HL-60/S4 treated with retinoic acid at 250 ng/mL for 4 days and 3 days (cell line): ENCODE data around the gene RABEP1.
"Not testable (repeated sequence)": the region's sequence is repeated elsewhere in the genome, so short reads cannot be mapped to it uniquely, and the experiment has no call there.

ENCODE experiments used
- in situ Hi-C: fragments of 300-500 bp; cut with MboI; formaldehyde crosslinking; loops from 2 replicates; pipeline ENCODE4 v1.7.0; 2022; ENCODE audit warnings: low sequenced_read_pairs

RABEP1 gene, protein sequence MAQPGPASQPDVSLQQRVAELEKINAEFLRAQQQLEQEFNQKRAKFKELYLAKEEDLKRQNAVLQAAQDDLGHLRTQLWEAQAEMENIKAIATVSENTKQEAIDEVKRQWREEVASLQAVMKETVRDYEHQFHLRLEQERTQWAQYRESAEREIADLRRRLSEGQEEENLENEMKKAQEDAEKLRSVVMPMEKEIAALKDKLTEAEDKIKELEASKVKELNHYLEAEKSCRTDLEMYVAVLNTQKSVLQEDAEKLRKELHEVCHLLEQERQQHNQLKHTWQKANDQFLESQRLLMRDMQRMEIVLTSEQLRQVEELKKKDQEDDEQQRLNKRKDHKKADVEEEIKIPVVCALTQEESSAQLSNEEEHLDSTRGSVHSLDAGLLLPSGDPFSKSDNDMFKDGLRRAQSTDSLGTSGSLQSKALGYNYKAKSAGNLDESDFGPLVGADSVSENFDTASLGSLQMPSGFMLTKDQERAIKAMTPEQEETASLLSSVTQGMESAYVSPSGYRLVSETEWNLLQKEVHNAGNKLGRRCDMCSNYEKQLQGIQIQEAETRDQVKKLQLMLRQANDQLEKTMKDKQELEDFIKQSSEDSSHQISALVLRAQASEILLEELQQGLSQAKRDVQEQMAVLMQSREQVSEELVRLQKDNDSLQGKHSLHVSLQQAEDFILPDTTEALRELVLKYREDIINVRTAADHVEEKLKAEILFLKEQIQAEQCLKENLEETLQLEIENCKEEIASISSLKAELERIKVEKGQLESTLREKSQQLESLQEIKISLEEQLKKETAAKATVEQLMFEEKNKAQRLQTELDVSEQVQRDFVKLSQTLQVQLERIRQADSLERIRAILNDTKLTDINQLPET

DNA sequence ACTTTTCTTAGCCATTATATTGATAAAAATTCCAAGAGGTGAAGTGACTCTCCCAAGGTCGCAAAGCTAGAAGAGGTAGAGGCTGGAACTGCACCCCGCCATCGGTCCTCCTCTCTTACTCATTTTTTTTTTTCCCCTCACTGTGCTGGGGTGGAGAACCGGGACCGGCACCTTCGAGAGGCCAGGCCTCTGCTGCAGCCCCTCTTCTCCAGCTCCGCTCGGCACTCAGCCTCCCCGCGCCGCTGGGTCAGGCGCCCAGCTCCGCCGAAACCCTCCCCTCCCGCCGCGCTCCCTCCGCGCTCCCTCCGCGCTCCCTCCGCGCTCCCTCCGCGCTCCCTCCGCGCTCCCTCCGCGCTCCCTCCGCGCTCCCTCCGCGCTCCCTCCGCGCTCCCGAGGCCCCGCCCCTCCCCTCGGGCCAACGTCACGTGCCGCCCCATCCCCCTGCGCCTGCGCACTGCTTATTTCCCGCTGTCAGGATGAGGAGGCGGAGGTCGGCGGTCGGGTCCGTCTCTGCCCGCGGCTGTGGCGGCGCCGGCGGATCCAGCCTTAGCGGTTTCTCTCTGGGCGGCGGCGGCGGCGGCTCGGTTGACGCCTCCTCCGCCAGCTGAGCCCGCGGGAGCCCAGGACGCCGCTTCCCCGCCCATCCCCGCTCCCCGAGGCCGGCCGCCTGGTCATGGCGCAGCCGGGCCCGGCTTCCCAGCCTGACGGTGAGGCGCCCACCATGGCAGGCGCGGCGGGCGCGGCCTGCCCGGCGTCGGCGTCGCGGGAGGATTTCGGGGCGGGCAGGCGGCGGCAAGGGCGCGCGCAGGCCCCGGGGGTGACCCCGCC is at the start of gene RABEP1:
Gene RABEP1 (plus strand): TSS at position 471 of the 828 bp plus-strand sequence. CDS start 203 bp downstream, at position 674.
- in situ Hi-C loops = no loop called here

DNA sequence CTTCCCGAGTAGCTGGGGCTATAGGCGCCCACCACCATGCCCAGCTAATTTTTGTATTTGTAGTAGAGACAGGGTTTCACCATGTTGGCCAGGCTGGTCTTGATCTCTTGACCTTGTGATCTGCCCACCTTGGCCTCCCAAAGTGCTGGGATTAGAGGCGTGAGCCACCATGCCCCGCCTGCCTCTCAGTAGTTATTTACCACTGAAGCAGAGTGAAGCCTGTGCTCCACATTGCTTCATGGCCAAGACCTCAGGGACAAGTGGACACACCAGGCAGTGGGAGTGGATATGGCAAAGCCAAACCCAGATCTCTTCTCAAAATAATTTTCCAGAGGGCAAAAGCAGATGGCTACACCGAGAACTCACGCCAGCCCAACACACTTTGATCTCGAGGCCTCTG is 48.6 kb upstream of the RABEP1 start:
- in situ Hi-C loops = not testable (repeated sequence)

DNA sequence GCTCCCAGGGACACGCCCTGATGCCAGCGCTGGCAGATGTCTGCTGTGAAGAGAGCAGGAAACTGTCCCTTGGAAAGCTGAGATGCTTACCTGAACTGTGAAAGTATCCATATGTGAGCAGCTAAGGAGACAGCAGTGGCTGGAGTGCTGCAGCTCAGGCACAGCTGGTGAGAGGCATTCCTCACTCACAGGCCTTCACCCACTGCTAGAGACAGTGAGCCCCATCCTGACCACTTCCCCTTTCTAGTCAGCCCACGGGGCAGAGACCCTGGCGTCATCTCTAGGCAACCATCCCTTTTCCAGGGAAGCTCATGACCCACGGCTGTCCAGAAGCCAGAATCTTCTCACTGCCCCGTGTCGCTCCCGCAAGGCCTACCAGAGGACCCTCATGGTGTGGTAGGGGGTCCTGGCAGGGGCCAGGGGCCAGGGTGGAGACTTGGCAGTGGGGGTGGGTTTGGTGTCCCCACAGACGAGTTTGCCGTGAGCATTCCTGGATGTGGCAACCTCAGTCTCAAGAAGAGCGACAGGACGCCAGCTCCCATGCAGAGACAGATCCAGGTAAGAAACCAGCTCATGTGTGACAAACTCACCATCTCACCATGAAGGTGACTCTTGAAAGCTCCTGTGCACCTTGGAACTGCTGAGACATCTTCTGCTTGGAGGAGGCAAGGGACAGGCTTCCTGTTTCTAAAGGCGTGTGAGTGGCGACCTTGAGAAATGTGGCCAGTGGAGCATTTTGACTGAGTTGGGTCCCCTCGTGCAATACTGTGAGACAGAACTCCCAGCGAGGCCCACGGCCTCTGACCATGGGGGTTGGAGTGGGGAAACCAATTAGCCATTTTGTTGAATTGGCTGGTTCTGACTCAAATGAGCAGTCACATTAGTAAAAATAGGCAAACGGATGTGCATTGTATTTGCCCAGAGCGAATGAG is 47.2 kb upstream of the RABEP1 start, which contains the start of gene SCIMP:
Gene SCIMP (minus strand): TSS at position 216 of the 932 bp plus-strand sequence. CDS start 105 bp downstream, at position 111.
- in situ Hi-C loops = no loop called here

DNA sequence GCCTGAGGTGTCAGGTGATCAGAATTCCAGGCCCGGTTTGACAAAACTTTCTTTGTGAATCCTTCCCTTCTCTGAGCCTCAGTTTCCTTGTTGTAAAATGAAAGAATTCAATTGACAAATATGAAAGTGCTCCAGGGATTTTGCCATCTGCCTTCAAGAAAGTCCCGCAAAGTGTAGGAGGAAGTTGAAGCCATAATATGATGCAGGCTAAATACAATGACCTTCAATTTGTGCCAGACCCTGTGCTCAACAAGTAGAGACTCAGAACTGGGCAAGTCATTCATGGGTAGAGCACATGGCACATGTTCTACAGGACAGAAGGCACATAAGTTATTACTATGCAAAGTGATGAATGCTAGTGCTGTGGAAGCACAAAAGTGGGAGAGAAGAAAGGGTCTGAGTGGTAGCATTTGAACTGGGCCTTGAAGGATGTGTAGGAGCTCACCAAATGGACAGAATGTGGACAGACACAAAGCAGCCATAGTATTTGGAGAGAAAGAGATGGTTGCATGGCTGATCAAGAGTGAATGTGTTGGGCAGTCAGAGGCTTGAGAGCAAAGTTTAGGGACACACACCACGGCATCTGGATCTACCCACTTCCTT is 45.0 kb upstream of the RABEP1 start:
- in situ Hi-C loops = no loop called here

DNA sequence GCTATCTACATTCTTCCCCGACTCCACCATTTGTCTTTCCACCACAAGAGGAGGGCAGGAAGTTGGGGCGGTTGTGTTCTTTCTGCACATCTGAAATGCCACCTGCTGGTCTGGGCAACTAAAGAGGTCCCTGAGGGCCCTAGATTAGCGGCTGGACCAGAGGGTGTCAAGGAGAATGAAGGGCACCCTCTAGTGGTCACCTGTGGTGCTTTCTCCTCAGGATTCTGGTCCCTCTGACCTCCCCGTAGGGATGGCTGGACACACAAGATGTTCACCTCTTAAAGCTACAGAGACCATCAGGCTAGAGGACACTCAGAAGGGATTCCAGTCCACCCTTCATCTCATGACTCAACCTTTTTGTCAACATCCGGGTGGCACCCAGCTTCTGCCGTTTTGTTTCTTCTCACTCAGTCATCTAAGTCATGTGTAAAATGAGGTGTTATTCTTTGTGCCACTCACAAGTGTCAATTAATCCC is 44.5 kb upstream of the RABEP1 start:
- in situ Hi-C loops = no loop called here

DNA sequence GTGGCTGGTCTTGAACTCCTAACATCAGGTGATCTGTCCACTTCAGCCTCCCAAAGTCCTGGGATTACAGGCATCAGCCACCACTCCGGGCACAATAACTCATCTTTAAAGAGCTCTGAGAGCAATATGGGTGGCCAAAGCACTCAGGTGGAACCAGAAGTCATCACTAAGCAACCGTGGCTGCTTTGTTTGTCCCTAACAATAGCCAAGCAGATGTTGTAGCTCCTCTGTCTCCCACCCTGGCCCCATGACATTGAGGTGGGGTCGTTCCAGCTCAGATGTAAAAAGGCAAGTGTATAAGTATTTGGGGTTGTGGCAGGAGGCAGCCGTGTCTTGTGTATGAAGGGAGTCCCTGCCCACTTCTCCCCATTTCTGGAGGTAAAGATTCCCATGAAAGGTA is 43.8 kb upstream of the RABEP1 start:
- in situ Hi-C loops = no loop called here

DNA sequence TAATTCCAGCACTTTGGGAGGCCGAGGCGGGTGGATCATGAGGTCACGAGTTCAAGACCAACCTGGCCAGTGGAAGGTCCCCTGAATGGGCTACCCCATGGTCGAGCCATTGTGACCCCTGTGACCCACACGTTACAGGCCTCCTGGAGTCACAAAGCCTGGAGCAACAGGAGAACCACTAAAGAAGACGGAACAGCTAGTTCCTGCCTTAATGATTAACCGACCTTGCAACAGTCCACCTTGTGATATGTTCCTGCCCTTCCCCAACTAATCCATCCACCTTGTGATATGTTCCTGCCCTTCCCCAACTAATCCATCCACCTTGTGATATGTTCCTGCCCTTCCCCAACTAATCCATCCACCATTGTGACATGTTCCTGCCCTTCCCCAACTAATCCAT is 42.3 kb upstream of the RABEP1 start:
- in situ Hi-C loops = not testable (repeated sequence)

DNA sequence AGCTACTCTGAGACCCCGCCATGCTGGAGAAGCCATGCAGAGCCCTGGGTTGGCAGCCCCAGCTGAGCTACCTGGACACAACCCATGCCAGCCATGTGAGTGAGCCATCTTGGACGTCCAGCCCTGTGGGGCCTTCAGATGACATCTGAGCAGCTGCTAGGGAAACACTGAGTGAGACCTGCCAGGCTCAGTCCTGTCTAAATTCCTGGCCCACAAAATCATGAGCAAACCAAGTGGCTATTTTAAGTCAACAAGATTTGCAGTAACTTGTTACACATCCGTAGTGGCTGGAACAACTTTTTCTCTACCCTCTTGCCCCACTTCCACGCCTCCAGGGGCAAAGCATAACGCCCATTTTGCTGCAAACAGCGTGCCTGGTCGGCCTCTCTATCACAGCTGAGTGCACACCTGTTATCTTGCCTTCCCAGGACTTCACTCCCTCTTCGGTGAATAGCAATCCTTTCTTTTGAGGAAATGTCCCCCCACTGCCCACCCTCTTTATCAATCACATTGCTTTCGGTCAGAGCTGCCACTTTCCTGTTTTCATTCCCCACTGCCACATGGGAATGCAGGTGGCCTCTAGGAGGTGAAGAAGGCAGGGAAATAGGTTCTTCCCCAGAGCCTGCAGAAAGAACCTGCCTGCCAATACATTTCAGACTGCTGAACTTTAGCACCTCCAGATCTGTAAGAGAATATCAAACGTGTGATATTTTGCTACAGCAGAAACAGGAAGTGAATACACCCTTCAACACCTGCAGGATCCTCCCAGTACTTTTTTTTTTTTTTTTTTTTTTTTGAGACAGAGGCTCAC is 40.0 kb upstream of the RABEP1 start:
- in situ Hi-C loops = no loop called here

DNA sequence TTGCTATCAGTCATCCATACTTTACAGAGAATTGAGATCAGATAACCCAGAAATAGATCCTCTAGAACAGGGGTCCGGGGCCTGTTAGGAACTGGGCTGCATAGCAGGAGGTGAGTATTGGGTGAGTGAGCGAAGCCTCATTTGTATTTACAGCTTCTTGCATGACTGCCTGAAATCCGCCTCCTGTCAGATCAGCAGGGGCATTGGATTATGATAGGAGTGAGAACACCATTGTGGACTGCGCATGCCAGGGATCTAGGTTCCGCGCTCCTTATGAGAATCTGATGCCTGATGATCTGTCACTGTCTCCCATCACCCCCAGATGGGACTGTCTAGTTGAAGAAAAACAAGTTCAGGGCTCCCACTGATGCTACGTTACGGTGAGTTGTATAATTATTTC is 34.5 kb upstream of the RABEP1 start:
- in situ Hi-C loops = no loop called here

DNA sequence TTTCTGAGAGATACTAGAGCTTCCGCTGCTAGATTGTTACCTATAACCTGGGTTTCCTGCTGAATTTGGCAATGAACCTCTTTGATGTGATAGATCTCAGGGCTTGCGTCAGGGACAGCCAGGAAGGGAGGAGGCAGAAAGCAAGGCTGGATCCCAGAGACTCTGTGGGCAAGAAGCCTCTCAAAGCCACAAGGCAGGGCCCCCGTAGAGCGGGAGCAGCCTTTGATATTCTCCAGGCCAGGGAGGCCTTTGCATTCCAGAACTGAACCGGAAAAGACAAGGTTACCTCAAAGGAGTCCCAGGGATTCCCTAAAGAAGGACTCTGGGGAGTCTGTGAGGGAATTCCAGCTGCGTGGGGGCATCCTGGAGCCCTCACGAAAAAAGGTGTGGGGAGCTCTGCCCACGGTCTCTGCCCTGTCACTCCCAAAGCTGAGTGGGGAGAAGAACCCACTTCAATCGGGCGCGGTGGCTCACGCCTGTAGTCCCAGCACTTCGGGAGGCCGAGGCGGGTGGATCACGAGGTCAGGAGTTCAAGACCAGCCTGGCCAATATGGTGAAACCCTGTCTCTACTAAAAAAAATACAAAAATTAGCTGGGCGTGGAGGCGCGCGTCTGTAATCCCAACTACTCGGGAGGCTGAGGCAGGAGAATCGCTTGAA is 33.1 kb upstream of the RABEP1 start:
- in situ Hi-C loops = no loop called here

DNA sequence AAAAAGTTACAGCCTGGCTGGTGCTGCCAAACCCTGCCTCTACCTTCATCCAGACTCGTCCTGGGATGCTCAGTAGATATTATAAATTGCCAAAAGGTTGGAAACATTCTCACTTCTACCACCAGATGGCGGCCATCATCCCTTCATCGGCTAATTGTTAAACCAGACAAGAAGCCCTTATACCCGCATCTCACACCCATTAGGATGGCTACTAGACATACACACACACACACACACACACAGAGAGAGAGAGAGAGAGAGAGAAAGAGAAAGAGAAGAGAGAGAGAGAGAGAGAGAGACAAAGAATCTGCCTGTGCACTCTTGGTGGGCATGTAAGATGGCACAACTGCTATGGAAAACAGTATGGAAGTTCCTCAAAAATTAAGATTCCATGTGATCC is 32.5 kb upstream of the RABEP1 start:
- in situ Hi-C loops = no loop called here

DNA sequence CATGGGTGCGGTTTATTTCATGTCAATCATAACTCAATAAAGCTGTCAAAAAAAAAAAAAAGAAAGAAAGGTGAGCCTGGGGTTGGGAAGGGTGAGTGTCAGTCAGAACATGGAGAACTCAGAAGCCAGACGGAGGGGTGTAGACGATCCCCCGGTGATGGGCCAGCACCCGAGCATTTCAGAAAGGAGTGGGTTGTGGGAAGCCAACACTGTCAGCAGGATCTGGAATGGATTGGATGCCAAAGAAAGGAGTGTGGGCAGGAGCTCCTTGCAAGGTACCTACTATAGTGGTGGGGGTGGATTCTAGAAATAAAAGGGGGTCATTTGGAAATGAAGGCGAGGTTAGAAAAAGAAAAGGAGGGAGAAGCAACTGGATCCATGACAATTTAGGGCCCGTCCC is 27.7 kb upstream of the RABEP1 start:
- in situ Hi-C loops = no loop called here

DNA sequence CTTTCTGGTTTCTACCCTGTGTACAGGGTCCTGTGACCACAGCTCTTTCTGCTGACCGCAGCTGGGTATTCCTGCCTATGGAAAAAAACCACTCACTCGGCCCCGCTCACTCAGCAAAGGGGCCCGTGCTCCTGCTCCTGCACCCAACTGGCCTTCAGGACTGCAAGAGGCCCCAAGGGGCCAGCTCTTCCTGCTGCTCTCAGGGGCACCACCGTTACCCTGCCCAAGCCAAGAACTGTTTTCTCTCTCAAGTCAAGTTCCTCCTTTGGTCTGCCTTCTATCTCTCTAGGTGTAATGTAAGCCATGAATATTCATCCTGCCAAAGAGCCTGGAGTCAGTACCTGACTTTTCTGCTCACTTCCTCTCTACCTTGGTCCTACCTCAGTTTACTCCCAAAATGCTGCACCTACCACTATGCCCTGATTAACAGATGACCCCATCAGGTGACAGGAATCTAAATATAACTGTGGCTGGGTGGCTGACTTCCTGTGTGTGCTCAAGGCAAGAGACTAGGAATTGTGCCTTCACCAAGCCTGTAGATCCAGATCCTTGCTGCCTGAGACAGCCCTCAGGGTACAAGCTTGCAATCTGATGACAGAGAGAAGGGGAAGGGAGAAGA is 27.1 kb upstream of the RABEP1 start:
- in situ Hi-C loops = no loop called here

DNA sequence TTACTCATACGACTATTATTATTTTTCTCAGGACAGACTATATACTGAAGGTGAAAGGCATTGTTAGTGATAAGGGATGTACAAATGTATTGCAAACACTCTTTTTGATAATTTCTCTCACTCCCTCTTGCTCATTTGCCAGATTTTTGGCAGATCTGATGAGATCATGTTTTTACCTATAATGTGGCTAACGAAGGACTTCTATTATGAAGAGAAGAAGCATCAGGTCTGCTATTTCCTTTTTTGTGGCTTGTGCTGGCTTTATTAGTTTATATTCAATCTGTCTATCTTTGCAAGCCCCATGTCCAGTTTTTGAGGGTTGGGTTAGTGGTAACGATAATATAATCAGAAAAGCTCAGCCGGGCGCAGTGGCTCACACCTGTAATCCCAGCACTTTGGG is 25.0 kb upstream of the RABEP1 start:
- in situ Hi-C loops = no loop called here

DNA sequence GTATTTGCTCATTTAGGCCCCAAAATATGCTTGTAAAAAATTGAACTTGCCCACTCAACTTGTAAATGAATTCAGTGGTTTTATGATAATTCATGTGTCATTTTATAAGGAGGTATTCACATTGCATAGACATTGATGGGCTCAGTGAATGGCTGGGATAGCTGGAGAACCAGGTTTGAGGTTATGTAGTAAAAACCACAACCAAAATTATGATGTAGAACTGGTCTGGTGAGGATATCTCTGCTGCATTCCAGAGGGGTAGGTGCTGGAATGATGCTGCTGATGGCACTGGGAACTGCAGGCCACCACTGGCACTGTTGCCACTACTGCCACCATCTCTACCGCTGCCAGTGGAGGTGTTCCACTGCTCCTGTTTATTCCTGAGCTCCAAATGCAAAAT is 21.5 kb upstream of the RABEP1 start:
- in situ Hi-C loops = no loop called here

DNA sequence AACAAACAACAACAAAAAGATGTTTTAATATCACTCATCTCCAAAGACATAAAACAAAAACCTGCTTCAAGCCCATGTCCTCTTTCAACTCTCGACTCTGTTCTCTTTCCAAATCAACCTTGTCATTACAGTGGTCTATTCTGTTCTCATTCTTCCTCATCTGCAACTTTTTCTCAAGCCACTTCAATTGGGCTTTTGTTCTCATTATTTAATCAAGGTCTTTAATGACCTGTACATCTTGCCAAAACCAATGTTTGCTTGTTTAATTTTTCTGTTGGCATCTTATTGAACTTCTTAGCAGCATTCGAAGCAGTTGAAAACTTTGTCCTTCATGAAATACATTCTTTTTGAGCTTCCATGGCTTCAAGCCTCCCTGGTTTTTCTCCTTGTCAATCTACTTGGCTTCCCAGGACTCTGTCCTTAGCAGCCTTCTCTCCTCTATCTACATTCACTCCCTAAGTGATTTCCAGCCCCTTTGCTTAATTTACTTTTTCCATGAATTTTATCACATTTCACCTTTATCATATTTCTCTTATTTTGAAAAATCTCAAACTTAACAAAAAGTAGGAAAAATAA is 19.6 kb upstream of the RABEP1 start:
- in situ Hi-C loops = no loop called here

DNA sequence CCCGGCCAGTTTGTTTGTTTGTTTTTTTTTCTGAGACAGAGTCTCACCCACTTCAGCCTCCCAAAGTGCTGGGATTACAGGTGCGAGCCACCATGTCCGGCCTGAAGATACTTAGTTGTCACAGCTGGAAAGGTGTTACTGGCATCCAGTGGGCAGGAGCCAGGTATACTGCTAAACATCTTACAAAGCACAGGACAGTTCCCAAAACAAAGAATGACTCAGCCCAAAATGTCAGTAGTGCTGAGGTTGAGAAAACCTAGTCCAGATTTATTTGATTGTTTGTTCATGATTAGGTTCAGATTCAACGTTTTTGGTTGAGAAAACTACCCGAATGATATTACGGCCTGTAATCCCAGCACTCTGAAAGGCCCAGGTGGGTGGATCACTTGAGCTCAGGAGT is 18.6 kb upstream of the RABEP1 start:
- in situ Hi-C loops = no loop called here
